ENCODE measurements around the gene JUN.

The JUN gene

GRCh38 chr1:58782178-58783089 is 1.4 kb downstream of the JUN start:
- DNase-seq = peak; percentile 63 to 66

DNA sequence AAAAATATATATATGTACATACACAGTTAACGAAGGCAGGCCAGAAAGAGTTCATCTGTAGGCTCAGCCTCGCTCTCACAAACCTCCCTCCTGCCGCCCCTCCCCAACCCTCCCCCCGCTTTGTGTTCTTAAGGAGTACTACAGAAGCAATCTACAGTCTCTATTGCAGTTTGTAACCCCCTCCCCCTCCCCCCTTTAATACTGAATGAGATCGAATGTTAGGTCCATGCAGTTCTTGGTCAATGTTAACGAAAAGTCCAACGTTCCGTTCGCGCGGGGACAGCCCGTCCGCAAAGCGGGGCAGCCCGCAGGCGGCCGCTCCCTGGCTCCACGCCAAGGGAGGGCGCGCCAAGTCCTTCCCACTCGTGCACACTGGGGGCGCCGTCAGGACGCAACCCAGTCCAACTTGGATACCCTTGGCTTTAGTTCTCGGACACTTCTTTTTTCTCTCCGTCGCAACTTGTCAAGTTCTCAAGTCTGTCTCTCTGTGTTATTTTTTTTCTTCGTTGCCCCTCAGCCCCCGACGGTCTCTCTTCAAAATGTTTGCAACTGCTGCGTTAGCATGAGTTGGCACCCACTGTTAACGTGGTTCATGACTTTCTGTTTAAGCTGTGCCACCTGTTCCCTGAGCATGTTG is 2.2 kb downstream of the JUN start:
- peak; percentile 49 to 64 for DNase-seq

- DNase-seq = no peak
Observed at GRCh38 chr1:58780836-58781452, 2.9 kb downstream of the JUN start.

- no peak for DNase-seq
Observed at GRCh38 chr1:58780411-58780810, 3.4 kb downstream of the JUN start.

DNA sequence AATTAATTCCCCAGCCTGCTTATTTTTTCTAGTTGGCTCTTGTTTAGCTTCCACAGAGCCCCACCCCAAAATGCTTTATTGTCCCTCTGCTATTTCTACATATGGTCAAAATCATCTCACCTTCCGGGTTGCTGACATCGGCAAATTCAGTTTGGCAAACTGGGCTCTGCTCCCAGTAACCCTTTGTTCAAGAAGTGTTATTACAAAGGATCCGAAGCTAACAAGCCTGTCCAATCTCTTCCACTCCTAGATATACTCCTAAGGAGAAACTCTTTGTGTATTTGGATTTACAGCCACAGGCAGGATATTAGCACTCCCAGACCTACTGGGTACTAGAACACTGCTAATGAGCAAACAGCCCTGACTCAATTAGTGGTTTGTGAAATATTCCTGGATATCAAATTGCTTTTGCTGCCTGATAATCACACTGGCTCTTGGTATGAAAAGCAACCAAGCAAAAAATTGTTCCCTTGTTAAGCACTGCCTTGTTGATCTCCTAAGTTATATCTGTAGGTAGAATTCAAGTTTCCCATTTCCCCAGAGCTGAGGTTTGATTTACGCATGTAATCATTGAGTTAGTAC is 4.0 kb downstream of the JUN start:
- no peak for DNase-seq

DNA sequence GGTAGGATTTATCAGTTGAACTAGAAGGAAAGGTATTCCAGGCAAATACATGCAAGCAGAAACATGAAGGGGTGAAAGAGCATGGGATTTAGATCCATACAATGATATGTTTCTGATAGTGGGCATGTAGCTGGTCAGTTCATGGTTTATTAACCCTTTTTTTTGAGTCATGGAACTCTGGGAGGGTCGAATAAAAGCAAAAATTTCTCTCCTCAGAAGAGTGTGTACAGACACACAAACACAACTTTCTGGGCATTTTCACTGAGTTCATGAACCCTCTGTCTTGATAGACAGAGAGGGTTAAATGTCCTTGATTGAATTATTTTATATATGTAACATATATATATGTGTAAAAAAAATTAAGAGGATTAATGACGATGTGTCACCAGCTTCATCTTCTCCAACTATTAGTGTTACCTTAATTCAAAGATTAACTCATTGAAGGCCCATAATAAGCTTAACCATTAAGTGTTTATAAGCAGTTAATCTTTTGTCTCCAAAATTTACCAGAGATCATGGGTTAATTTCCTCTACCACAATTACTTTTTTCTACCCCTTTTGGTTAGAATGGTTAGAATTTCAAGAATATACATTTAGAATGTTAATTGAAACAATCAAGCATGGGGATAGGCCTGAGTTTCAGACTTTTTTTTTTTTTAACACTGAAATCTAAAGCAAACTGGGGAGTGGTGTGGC is 4.6 kb downstream of the JUN start:
- no peak for DNase-seq

DNA sequence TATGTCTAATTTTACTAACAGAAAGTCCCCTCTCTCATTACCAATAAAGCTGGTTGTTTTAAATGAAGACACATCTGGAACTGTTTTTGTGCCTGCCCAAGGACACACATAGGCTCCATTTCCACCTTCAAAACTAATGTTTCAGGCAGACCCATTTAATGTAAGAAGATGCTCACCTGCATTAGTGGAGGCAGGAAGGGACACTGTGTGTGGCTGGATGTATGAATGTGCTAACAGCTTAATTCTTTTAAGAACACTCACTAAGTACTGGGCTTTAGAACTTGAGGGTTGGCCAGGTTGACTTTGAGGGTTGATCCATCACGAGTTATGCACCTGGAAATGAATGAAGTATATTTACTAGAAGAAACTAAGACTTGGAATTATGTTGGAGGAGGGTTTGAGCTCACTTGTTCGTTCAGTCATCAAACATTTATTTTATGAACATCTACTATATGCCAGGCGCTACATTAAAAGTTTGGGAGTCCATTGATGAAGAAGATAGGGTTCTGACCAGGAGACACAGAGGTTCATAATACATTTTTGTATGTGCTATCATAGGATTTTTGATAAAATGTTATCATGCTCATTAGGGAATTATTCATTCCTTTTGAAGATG is 5.4 kb downstream of the JUN start:
- DNase-seq = no peak

DNA sequence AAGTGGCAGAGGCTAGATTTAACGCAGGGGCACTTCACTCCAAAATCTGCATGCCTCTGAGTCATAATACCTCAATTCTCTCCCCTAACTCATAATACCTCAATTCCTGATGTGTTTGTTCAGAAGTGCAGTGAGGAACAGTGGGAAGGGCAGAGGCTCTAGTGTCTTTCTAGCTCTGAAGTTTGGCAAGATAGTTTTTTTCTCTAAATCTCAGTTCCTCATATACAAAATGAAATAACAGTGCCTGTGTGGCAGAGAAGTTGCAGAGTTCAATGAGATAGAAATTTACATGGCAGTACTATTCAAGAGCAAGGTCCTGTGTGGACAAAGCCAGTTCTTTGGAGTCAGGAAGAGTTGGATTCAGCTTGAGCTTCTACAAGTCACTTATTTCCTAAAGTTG is 9.8 kb downstream of the JUN start:
- DNase-seq = no peak

- peak; percentile 31 to 63 for DNase-seq
Observed at GRCh38 chr1:58773406-58773840, 10.4 kb downstream of the JUN start.

DNA sequence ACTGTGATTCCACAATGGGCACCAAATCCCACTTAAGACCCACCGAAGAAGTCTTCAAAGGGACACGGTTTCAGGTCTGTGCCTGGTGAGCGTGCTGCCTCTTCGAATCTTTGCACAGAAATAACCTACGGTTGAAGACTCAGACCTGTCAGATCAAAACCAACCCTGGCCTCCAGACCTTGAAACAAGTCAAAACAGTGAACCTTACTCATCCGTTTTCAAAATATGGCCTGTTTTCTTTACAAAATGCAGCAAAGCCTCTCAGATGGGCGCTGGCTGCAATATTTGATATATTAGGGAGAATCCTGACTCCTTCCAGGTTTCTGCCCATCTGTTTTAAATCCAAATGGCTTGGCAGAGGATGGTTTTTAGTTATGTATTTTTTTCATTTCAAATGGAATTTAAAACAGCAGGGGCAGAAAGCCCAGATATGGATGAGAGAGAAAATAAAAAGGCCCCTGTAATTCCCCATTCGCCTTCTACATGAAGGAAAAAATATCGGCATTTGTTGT is 14.0 kb downstream of the JUN start:
- no peak for DNase-seq

- DNase-seq = peak; percentile 5 to 8
Observed at GRCh38 chr1:58768971-58769808, 14.7 kb downstream of the JUN start.

DNA sequence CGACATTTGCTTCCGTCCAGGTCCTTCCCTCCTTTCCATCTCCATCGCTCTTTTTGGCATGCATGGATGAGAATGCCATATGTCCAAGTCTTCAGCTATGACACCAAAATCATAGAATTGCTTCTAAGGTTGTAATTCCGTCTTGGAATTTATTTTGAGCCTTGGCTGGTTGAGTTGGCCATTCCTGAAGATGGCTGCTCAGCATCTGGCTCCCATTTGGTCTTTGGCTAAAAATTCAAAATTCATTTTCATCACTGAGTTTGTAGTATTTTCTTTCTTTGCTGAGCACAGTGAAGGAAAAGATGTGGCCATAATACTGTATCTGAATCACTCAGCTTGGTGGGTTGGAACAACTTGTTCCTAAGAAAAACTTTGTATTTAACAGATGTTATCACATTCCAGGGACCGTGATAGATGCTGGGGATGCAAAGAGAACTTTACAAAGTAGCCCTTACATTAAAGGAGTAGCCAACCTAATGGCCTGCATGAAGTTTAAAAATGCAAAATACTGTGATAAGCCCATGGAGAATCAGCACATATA is 15.6 kb downstream of the JUN start:
- DNase-seq = no peak

- no peak for DNase-seq
Observed at GRCh38 chr1:58767143-58767542, 16.7 kb downstream of the JUN start.

DNA sequence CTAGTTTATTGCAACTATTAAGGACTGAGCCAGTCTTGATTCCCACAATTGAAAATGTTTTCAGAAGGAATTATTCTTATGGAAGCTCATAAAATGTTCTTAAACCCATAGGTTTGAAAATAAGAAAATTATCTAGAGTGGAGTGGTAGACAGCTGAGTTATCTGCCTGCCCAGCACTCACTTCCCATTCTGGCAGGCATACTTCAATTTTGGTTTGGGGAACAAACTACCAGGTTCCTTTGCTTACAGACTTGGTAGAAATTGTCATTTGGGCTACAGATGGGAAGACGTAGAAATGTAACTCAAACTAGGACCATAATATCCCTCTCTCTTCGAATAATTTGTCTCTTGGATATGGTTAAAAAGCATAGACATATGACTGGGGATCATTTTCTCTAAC is 18.4 kb downstream of the JUN start:
- DNase-seq = no peak

- no peak for DNase-seq
Observed at GRCh38 chr1:58765006-58765405, 18.8 kb downstream of the JUN start.

GRCh38 chr1:58764294-58764978 is 19.4 kb downstream of the JUN start:
- DNase-seq = no peak

DNA sequence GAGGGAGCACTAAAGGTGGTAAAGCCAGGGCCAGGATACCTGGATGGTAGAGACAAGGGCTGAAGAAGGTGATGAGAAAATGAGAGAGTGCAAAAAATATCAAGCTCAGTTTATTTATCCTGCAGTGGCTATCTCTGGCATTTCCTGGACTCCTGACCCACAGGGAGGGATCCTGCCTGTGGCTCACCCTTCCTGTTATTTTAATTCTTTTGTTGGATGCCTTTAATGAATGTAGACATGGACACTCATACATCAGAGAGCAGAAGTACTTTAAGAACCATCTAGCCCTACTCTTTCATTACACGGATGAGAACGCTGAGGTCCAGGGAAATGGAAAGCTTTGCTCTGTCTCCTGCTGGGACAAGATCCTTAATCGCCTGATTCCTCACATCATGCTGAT is 20.6 kb downstream of the JUN start:
- DNase-seq = no peak

DNA sequence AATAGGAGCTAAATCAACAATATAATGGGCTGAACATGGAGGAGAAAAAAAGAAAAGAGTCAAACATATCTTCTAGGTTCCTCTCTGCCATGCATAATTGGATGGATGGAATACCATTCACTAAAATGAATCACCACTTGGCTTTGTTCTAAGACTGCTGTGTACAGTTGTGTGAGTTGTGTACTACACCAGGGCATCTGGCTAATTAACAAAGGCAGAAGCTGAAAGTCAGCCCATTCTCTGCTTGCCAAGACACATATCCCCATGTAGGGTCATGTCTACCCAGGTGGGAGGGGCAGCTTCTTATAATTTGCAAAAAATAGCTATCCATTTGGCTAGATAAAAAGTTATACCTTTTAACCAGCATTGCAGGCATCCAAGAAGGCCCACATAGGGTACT is 21.0 kb downstream of the JUN start:
- DNase-seq = no peak

GRCh38 chr1:58755468-58755872 is 28.4 kb downstream of the JUN start:
- peak; percentile 78 to 81 for DNase-seq
